ENCODE results near the gene ARHGAP15. TPM values are rescaled to one million over a fixed set of nuclear protein-coding genes. Genes with fewer than 3 reads are reported as not detected.

Gene ARHGAP15
- total and polyA plus RNA-seq, 8 donors, result 0.69 to 5.2 (median 1.5) TPM

GRCh38 chr2:143333168-143333791, 204.1 kb downstream of the ARHGAP15 start:
- intact Hi-C loops (cut with DNase I), result no loop called here
- 15 to 16% methylated on average over 9 of the region's 9 CpGs for WGBS, 2 donors
- peak in 3 of 4 donors; percentile 46 to 62 (median 47) for ATAC-seq
- DNase-seq, result no peak
- no peaks in the 10 kb centered on the region for H3K36me3 ChIP-seq
- no peaks in the 10 kb centered on the region for H3K27me3 ChIP-seq
- H3K27ac ChIP-seq, result no peak overlapping the region
- peaks cover 0 to 7% (median 3%) of the 10 kb centered on the region in 3 donors for H3K4me1 ChIP-seq
- H3K4me3 ChIP-seq, result peak overlapping the region in 1 of 4 donors; percentile 10
- H3K9me3 ChIP-seq, result no peaks in the 10 kb centered on the region
- FAIRE-seq, result no peak
- no peak for TF ChIP-seq CTCF (IDR thresholded peaks at IDR 0.05)

GRCh38 chr2:143333847-143334246, 204.6 kb downstream of the ARHGAP15 start:
- no peak for TF ChIP-seq CTCF (IDR thresholded peaks at IDR 0.05)
- ATAC-seq (no peak), DNase-seq (no peak), FAIRE-seq (no peak)
- H3K27me3 ChIP-seq, result no peaks in the 10 kb centered on the region
- peaks cover 0 to 7% (median 3%) of the 10 kb centered on the region in 3 donors for H3K4me1 ChIP-seq
- 20 to 25% methylated on average over 1 of the region's 1 CpG for WGBS, 2 donors
- peak overlapping the region in 1 of 4 donors; percentile 10 for H3K4me3 ChIP-seq
- no peaks in the 10 kb centered on the region for H3K36me3 ChIP-seq
- intact Hi-C loops (cut with DNase I), result no loop called here
- no peaks in the 10 kb centered on the region for H3K9me3 ChIP-seq
- H3K27ac ChIP-seq, result no peak overlapping the region

GRCh38 chr2:143334837-143335236, 205.6 kb downstream of the ARHGAP15 start:
- no peak for FAIRE-seq
- TF ChIP-seq CTCF (IDR thresholded peaks at IDR 0.05), result no peak

GRCh38 chr2:143336719-143337210, 207.5 kb downstream of the ARHGAP15 start:
- Histone ChIP-seq H3K4me1 (peaks cover 0 to 7% (median 3%) of the 10 kb centered on the region in 3 donors), H3K36me3 (no peaks in the 10 kb centered on the region), H3K4me3 (no peak overlapping the region), H3K27ac (no peak overlapping the region), H3K27me3 (no peaks in the 10 kb centered on the region), H3K9me3 (no peaks in the 10 kb centered on the region)
- no peak for DNase-seq
- 86 to 100% methylated on average over 1 of the region's 1 CpG for WGBS, 2 donors
- intact Hi-C loops (cut with DNase I), result no loop called here
- no peak for ATAC-seq
- TF ChIP-seq CTCF (IDR thresholded peaks at IDR 0.05), result no peak
- no peak for FAIRE-seq

More at GRCh38 chr2:143334837-143335236, 205.6 kb downstream of the ARHGAP15 start:
- H3K27ac ChIP-seq, result no peak overlapping the region
- H3K36me3 ChIP-seq, result no peaks in the 10 kb centered on the region
- H3K4me3 ChIP-seq, result no peak overlapping the region
- H3K4me1 ChIP-seq, result peaks cover 0 to 7% (median 3%) of the 10 kb centered on the region in 3 donors
- intact Hi-C loops (cut with DNase I), result no loop called here
- 82 to 86% methylated on average over 4 of the region's 4 CpGs for WGBS, 2 donors
- H3K9me3 ChIP-seq, result no peaks in the 10 kb centered on the region
- no peak for ATAC-seq
- H3K27me3 ChIP-seq, result no peaks in the 10 kb centered on the region
- no peak for DNase-seq

- H3K36me3 ChIP-seq, result no peaks in the 10 kb centered on the region
- FAIRE-seq (no peak), DNase-seq (no peak), ATAC-seq (no peak)
- WGBS, 2 donors, result 82 to 93% methylated on average over 2 of the region's 2 CpGs
- H3K27me3 ChIP-seq, result no peaks in the 10 kb centered on the region
- TF ChIP-seq CTCF (IDR thresholded peaks at IDR 0.05), result no peak
- H3K4me1 ChIP-seq, result no peaks in the 10 kb centered on the region
- H3K27ac ChIP-seq, result no peak overlapping the region
- H3K4me3 ChIP-seq, result no peak overlapping the region
- H3K9me3 ChIP-seq, result no peaks in the 10 kb centered on the region
- intact Hi-C loops (cut with DNase I), result no loop called here
Measured at GRCh38 chr2:143341478-143341877, 212.3 kb downstream of the ARHGAP15 start.
